ENCODE data around the gene C10orf143.
A peak's percentile ranks its signal among the peaks of the same experiment; 100 is the strongest.
"Not testable (repeated sequence)": the region's sequence is repeated elsewhere in the genome, so short reads cannot be mapped to it uniquely, and the experiment has no call there.

C10orf143 gene

GRCh38 chr10:130027716-130028464 is 82.7 kb downstream of the C10orf143 start:
- no peak for DNase-seq

DNA sequence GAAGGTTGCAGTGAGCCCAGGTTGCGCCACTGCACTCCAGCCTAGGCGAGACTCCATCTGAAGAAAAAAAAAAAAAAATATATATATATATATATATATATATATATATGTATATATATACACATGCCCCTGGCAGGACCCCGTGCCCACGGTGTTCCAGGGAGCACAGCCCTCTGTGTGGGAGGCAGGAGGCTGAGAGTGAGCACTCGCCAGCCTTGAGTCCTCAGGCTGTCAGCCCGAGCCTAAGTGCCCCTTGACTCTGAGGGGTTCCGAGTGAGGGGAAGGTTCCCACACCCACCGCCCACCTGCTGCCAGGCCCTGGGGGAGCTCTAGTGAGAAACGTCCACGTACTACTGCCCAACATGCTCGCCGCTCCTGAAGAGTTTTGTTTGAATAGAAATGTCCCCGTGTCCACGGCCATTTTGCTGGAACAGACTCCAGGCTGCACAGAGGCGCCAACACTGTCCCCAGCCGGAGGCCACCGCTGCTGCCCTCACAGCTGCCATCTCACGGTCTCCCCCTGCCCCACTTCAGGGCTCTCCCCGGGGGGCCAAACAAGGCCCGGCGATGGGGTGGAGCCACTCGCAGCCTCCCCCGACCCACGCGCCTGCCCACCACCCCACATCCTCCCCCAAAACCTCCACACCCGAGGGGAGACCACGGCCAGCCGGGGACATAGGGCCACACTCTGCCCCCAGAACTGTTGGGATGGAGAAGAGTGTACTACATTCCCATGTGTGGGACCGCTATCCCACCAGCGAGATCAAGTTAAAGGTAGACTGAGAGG is 83.8 kb downstream of the C10orf143 start:
- DNase-seq: no peak

DNA sequence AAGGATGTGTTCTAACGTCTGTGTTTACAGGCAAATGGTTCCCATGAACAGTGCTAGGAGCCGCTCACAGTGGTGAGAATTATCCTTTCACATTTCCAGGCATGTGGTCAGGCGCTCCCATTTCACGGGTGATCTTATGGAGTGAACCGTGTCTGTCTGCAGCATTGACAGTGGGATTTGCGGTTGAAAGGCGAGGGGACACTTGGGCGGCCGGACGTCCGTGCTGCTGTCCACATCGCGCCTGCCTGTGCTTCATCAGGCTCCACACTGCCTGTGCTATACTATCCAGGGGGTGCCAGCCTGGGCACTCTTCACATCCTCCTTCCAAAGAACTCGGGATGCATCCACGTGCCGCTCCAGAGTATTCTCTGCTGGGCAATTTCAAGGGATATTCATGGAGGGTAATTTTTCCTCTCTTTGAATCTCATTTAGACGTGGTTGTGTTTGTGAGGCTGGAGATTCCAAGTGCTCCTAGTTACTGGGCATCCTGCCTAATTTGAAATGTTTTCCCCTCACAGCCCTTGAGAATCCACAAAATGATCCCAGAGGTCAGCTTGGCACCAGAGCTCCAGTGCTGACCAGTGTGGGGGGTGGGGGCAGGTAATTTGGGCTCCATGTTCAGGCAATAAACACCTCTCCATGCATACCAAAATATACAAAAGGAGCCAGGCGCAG is 84.7 kb downstream of the C10orf143 start:
- DNase-seq: no peak

- no peak for DNase-seq
These were observed 85.3 kb downstream of the C10orf143 start for GRCh38 chr10:130025326-130025725.

- no peak for DNase-seq
These were observed 85.8 kb downstream of the C10orf143 start for GRCh38 chr10:130024779-130025325.

GRCh38 chr10:130024326-130024725 is 86.3 kb downstream of the C10orf143 start:
- not testable (repeated sequence) for DNase-seq

- no peak for DNase-seq
These were observed 87.0 kb downstream of the C10orf143 start for GRCh38 chr10:130023454-130024230.

GRCh38 chr10:130022511-130023299 is 87.9 kb downstream of the C10orf143 start:
- peak; percentile 92 for DNase-seq

DNA sequence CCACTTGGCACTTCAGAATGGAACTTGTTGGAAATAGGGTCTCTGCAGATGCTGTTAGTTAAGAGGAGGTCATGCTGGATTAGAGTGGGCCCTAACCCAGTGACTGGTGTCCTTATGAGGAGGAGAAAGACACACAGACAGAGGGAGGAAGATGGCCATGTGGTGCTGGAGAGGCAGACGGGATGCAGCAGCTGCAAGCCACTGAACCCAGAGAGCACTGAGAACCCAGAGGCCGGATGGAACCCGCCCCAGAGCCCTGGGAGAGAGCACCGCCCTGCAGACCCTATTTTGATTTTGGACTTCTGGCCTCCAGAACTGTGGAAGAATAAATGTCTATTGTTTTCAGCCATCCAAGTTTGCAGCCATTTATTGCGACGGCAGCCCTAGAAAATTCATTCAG is 88.5 kb downstream of the C10orf143 start:
- no peak for DNase-seq

DNA sequence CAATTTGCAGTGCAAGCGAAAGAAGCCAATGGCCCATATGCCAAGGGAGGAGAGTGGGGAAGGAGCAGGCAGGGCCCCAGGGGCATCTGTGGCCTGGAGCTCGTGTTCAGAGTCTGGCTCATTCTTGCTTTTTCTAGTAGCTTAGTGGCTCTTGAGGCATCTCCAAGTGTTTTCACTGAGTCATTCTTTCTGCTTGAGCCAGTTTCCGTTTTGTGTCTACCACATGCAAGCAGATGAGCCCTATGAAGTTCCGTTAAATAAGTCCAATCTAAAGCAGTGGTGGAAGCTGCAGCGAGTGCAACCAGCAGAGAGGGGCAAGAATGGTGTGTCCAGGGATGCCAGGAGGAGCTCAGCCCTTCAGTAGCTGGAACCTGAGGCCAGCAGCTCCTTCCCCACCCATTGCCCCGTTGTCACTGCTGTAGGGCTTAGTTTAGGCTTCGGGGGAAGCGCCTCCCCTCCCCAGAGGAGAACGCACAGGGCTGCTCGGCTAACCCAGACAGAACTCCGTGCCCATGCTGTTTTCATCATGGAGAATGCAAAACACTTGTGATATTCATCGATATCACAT is 89.2 kb downstream of the C10orf143 start:
- DNase-seq: peak; percentile 95

DNA sequence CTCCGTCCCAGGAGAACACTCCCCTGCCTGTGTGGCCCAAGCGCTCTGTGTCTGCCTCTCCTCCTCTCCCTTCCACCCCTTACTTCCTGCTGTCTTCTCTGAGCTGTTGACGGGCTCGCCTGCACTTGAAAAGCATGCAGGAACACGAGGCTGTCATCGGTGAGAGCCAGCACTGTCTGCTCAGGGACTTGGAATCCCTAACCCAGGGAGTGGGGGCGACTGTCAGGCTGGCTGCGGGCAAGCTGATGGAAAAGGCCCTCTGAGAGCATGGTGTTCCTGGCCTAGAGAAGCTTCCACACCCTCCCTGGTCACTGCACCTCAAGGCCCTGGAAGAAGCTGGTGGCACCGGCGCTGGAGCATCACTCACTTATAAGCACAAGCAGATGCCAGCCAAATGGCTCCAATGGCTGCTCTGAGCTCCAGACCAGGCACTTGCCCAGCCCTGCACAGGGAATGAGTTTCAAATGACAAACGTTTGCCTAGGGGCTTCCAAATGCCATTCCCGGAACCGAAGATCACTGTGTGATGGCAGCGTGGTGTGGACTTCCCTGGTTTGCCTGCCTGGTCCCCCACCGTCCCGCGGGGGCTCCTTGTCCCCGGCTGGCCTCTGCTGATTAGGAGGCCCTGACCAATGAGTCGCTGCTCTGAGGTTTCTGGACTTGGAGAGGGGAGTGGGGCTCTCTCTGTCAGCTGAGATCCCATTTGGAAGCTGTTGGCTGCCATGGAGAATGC is 89.8 kb downstream of the C10orf143 start:
- DNase-seq: peak; percentile 35

GRCh38 chr10:130018730-130019185 is 91.9 kb downstream of the C10orf143 start:
- DNase-seq: no peak

- DNase-seq: peak; percentile 67
These were observed 92.4 kb downstream of the C10orf143 start for GRCh38 chr10:130018265-130018664.

DNA sequence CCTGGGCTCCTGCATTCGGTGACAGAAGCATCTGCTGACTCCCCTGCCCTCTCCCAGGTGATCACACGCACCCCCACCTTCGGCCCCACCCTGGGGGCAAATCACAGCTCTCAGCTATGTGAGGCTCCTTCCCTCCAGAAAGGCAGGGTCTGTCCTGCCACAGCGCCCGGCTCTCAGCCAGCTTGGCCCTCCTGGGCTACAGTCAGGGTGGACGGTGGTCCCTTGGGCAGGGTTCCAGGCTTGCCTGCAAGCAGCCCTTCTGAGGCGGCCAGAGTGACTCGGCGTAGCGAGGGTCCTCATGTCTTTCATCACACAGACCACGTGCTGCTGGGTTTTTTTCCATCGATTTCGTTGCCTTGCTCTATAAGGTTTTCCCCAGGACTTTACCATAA is 93.0 kb downstream of the C10orf143 start:
- no peak for DNase-seq

- DNase-seq: no peak
These were observed 93.5 kb downstream of the C10orf143 start for GRCh38 chr10:130016993-130017630.

DNA sequence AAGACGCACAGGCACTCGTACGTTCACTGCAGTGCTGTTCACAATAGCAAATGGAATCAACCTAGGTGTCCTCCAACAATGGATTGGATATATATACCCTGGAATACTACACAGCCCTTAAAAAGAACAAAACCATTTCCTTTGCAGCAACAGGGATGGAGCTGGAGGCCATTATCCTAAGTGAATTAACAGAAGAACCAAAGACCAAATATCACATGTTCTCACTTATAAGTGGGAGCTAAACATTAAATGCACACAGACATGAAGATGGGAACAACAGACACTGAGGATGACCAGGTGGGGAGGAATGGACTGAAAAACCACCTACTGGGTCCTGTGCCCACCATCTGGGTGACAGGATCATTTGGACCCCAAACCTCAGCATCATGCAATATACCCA is 94.5 kb downstream of the C10orf143 start:
- no peak for DNase-seq

DNA sequence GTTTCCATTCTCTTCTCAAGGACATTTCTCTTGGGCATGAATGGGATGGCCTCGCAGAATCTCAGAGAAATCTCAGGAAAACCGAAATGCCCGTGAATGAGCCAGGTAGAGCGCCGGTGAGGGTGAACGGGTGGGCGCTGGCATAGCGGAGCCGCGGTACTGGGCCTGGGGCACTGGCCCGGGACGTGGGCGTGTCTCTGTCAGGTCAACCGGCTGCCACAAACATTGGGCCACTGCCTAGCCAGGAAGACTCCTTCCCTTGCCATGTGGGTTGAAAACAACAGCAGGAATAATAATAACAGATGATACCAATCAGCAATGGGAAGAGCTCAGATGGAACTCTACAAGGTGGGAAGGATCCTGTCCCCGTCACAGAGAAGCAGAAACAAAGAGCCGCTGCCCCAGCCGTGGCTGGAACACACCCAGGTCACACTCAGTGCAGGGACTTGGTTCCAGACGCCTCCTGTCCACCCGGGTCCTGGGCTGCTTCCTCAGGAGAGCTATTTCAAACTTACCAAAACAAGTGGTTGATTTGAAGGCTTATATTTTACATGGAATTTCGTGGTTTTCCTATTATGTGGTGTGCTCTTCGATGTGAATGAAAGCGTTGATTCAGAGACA is 95.4 kb downstream of the C10orf143 start:
- DNase-seq: no peak

DNA sequence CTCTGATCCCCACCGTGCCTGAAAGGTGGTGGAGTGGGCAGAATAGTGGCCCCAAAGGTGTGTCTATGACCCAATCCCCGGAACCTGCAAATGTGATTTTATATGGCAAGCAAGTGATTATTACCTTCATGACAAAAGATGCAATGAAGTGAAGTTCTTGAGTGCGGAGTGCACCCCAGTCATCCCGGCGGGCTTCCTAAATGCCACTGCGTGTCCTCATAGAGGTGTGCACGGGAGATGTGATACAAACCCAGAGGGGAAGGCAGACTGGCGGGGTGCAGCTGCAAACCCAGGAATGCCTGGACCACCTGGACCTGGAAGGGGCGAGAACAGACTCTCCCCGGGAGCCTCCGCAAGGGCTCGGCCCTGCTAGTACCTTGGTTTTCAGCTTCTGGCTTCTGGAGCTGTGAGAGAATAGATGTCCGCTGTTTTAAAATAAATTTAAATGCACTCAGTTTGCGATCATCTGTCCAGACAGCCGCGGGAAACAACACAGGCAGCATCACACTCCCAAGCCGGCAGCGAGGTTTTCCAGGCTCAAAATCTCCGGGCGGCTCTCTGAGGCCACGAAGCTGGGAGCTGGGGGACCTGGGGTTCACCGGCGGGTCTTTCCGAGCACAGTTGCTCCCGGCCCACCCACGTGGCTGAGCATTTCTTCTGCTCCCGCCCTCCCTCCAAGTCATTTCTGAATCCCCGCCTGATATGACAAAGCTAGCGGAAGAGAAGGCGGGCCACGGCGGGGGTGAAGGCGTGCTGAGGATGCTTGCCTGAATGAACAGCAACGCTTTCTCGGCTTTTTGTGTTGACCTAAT is 96.2 kb downstream of the C10orf143 start:
- DNase-seq: no peak
